Daoy (cell line): Measurements from ENCODE around the gene DIAPH2. TPM values are rescaled to one million over a fixed set of nuclear protein-coding genes. Genes with fewer than 3 reads are reported as not detected.
"Not testable (repeated sequence)": the region's sequence is repeated elsewhere in the genome, so short reads cannot be mapped to it uniquely, and the experiment has no call there.

ENCODE experiments used
- DNase-seq: peaks from one replicate; pipeline ENCODE4 v3.0.0-alpha.2; 2015; ENCODE audit warnings: low read depth
- total RNA-seq: library from RNA; depleted of rRNA; stranded (reverse); fragments of >200 nt; shearing (Covaris generic); gene quantifications from 2 replicates; pipeline ENCODE4 v1.2.3, GENCODE V29; 2014

DIAPH2 gene
- total RNA-seq, 1 experiment from 2014 or later = 8.0 TPM

DNA sequence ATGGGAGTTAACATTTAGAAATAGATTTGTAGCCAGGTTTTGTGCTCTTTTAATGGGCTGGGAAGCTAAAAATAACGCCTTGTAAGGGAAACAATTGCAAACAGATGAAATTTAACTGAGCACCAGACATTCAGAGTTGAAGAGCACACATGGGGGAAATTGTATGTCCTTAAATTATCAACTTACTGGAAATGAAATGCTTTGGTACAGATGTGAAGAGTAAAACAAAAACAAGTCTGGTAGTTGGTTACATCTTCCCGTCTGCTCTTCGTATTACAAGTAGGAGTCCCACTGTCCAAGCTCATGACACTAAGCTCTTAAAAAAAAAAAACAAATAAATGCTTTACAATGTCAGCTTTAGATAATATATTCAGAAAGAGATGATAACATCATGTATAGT, 139.5 kb downstream of the DIAPH2 start:
- DNase-seq = no peak

GRCh38 chrX:96833333-96833732, 148.7 kb downstream of the DIAPH2 start:
- no peak for DNase-seq

- DNase-seq = no peak
Observed at GRCh38 chrX:96834137-96834536, 149.5 kb downstream of the DIAPH2 start.

- DNase-seq = no peak
Observed at GRCh38 chrX:96835660-96836289, 151.1 kb downstream of the DIAPH2 start.

- DNase-seq = no peak
Observed at GRCh38 chrX:96837808-96838207, 153.2 kb downstream of the DIAPH2 start.

- no peak for DNase-seq
Observed at GRCh38 chrX:96838537-96838936, 153.9 kb downstream of the DIAPH2 start.

DNA sequence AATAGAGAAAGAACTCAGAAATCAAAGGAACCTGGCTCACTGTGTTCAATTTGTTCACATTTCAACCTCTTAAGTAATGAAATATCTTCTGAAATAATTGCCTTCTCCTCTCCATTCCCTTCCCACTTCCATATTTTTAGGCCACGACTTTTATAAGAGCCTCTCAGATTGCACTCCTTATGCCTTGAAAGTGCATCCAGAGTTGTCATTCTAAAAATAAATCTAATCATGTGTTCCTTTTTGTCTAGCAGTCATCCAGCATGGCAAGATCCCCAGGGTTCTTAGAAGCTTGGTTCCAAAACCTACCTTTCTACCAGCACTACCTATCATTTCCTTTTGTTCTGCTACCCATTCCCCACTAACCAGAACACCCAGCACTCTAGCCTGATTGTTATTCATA, 156.7 kb downstream of the DIAPH2 start:
- DNase-seq = no peak

DNA sequence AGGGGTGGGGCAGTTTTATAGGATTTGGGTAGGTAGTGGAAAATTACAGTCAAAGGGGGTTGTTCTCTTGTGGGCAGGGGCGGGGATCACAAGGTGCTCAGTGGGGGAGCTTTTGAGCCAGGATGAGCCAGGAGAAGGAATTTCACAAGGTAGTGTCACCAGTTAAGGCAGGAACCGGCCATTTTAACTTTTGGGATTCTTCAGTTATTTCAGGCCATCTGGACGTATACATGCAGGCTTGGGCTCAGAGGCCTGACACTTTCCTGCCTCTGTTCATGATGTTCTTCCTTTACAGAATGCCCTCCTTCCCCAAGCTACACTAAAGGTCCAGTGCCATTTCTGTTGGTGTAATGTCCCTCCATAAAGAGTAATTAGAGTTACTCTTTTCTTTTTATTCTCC, 157.2 kb downstream of the DIAPH2 start:
- DNase-seq = not testable (repeated sequence)

DNA sequence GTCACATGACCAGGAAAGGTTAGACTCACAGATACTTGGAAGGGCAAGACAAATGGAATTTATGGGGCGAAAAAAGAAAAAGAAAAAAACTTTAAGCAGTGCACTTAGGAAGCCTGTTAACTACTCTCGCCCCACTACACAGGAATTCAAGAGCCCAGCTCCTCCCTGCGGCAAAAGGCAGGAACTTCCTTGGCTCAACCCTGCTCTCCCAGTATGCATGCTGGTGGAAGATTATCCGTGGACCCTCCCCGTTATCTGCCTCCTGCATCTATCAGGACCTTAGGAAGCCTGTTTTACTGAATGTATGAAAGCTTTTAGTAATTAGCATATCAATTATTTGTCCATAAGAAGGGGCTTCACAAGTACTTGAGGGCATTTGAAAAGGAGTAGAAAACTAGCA, 158.9 kb downstream of the DIAPH2 start:
- DNase-seq = no peak

- no peak for DNase-seq
Observed at GRCh38 chrX:96846841-96847240, 162.2 kb downstream of the DIAPH2 start.

DNA sequence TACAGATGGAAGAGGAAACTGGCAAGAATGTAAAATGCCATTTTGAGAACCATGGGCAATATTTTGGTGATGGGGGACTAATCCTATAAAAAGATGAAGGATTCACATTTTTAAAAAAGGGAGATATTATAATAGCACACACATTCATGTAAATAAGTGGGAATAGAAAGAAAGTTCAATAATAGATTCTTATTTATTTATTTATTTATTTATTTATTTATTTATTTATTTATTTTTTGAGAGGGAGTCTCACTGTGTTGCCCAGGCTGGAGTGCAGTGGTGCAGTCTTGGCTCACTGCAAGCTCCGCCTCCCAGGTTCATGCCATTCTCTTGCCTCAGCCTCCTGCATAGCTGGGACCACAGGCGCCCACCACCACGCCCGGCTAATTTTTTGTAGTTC, 174.8 kb downstream of the DIAPH2 start:
- not testable (repeated sequence) for DNase-seq

GRCh38 chrX:96861218-96861617, 176.6 kb downstream of the DIAPH2 start:
- no peak for DNase-seq

GRCh38 chrX:96861661-96862060, 177.0 kb downstream of the DIAPH2 start:
- no peak for DNase-seq

- DNase-seq = no peak
Observed at GRCh38 chrX:96883608-96884007, 199.0 kb downstream of the DIAPH2 start, which contains the start of gene RPA4. RPA4 (plus strand) TSS chrX:96883908; CDS start chrX:96884311, 403 bp downstream.

- DNase-seq = no peak
Observed at GRCh38 chrX:96884027-96884426, 199.4 kb downstream of the DIAPH2 start.

- DNase-seq = no peak
Observed at GRCh38 chrX:96889726-96890125, 205.1 kb downstream of the DIAPH2 start.

DNA sequence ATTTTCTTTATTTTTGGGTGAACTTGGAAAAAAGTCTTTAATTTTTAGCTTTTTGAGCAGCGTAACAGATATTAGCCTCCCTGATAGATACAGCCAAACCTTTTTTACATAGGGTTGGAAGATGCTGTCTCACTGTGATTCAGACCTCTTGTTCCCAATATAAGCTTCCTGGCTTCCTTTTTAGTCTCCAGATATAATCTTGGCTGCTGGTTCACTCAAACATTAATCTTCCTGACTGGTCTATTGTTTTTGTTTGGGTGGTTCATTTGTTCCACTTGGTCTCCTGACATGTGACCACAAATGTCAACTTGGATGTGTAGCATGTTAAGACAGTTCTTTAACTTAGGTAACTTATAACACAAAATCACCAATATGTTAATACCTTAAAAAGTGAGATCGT, 222.1 kb downstream of the DIAPH2 start:
- DNase-seq = peak; percentile 1

- DNase-seq = no peak
Observed at GRCh38 chrX:96907516-96908272, 223.1 kb downstream of the DIAPH2 start.

GRCh38 chrX:96909291-96909690, 224.6 kb downstream of the DIAPH2 start:
- peak; percentile 0 for DNase-seq

DNA sequence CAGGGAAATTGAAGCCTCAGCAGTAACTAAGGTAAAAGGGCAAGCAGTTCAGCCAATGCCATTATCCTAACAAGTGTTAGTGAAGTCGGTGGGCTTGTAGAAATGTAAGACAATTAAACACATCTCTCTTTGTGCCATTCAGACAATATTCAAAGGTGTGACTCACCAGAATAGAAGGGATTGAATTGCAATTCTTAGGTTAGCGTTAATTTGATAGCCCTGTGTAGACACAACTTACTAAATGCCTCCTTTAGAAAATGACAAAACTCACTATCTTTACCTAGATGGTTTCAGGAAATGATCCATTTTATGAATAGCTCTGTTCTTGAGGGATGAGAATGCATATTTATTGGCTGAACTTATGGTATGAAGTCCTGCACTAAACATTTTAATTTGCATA, 234.2 kb downstream of the DIAPH2 start:
- no peak for DNase-seq

DNA sequence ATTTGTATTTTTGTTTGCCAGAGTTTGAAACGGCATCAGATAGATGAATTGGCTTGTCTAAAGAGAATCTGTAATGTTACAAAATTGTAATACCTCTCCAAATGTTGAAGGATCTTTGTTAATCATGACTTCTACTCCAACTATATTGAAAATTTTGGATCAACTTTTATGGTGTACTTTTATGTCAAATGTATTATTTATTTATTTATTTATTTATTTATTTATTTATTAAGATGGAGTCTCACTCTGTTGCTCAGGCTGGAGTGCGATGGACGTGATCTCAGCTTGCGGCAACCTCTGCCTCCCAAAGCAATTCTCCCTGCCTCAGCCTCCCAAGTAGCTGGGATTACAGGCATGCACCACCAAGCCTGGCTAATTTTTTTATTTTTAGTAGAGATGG, 235.0 kb downstream of the DIAPH2 start:
- no peak for DNase-seq

GRCh38 chrX:96924581-96924980, 239.9 kb downstream of the DIAPH2 start:
- no peak for DNase-seq

DNA sequence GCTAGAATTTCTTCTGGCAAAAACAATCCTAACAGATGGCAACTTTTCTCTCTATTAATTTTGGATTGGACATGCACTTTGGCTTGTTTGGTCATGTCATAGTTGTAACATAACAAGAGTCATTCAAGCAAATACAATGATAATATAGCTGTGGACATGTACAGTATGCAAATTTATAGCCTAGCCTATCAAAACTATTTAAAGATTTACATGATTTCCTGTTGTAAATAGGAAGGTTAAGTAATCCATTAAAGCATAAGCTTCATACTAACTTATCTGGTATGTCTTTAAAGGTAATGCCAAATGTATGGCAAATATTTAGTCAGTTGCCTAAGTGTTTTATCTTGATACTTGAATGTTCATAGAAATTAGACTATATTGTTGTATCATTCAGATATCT, 244.4 kb downstream of the DIAPH2 start:
- DNase-seq = no peak
